CD4-positive, alpha-beta T cell (primary cell): ENCODE results near the gene MAMSTR. TPM values are rescaled to one million over a fixed set of nuclear protein-coding genes. Genes with fewer than 3 reads are reported as not detected.
A peak's percentile ranks its signal among the peaks of the same experiment; 100 is the strongest.

ENCODE experiments used
- ATAC-seq: fragments of 200-7000 bp; cut with Tn5 transposase; one replicate; pipeline ENCODE4 v1.10.0; 2022; ENCODE audit warnings: mild to moderate bottlenecking; ENCODE audit not compliant: poor library complexity
- CTCF ChIA-PET: fragments of 350-600 bp; sonication (Branson Sonifier 250); formaldehyde crosslinking; loops from one replicate; lab custom pipeline; 2021; ENCODE audit warnings: antibody characterized with exemption, inconsistent platforms; lab: Charles Lee
- POLR2A ChIA-PET: fragments of 350-600 bp; sonication (Branson Sonifier 250); formaldehyde crosslinking; loops from one replicate; lab custom pipeline; 2021; ENCODE audit warnings: antibody characterized with exemption, inconsistent platforms; lab: Charles Lee
- DNase-seq, 14 experiments: peaks; one replicate each; pipeline ENCODE4 v3.0.0-alpha.2; 2013 to 2020; ENCODE audit warnings: mixed read lengths in 2 of 14
- H3K27ac ChIP-seq, 2 donors: one replicate each; pipeline versions ENCODE4 v1.5.1 to v1.7.0; 2013; ENCODE audit warnings: low read length in 2 of 2, low read depth in 1 of 2, mild to moderate bottlenecking in 1 of 2
- H3K27me3 ChIP-seq, 2 experiments: 1 replicate in 1 of 2; 2 replicates in 1 of 2; pipeline versions ENCODE4 v1.6.1 to v1.7.0; 2013; ENCODE audit warnings: low read length in 2 of 2, control low read depth in 1 of 2, mild to moderate bottlenecking in 1 of 2, moderate library complexity in 1 of 2; ENCODE audit not compliant: insufficient read depth in 2 of 2, control insufficient read depth in 1 of 2
- H3K36me3 ChIP-seq: one replicate; pipeline ENCODE4 v1.6.1; 2013; ENCODE audit warnings: low read length, control low read depth; ENCODE audit not compliant: insufficient read depth
- H3K4me1 ChIP-seq: one replicate; pipeline ENCODE4 v1.6.1; 2013; ENCODE audit warnings: low read length, control low read depth; ENCODE audit not compliant: insufficient read depth
- H3K4me3 ChIP-seq: one replicate; pipeline ENCODE4 v1.5.1; 2013; ENCODE audit warnings: mild to moderate bottlenecking, low read length, moderate library complexity
- H3K9me3 ChIP-seq, 2 experiments: 1 replicate in 1 of 2; 2 replicates in 1 of 2; pipeline versions ENCODE4 v1.6.1 to v1.7.0; 2013; ENCODE audit warnings: low read length in 2 of 2, mild to moderate bottlenecking in 2 of 2, control low read depth in 1 of 2, moderate library complexity in 1 of 2; ENCODE audit not compliant: control insufficient read depth in 1 of 2, insufficient read depth in 1 of 2
- H3K27ac Mint-ChIP-seq: one replicate; pipeline ENCODE4 v1.8.0; 2020; ENCODE audit warnings: mixed read lengths
- H3K27me3 Mint-ChIP-seq: one replicate; pipeline ENCODE4 v1.8.0; 2021; ENCODE audit warnings: mixed read lengths
- H3K36me3 Mint-ChIP-seq: one replicate; pipeline ENCODE4 v1.8.0; 2021; ENCODE audit warnings: low read depth, mixed read lengths
- H3K4me1 Mint-ChIP-seq: one replicate; pipeline ENCODE4 v1.8.0; 2021; ENCODE audit warnings: low read depth, mixed read lengths
- H3K4me3 Mint-ChIP-seq: one replicate; pipeline ENCODE4 v1.8.0; 2020; ENCODE audit warnings: mild to moderate bottlenecking, mixed read lengths
- H3K9me3 Mint-ChIP-seq: one replicate; pipeline ENCODE4 v1.8.0; 2020; ENCODE audit warnings: mixed read lengths
- intact Hi-C, 2 experiments: fragments of 100-400 bp; cut with DNase I in 1 of 2; cut with micrococcal nuclease in 1 of 2; formaldehyde crosslinking; loops; one replicate each; pipeline versions ENCODE4 v1.15.1 to v1.9.0; 2023 to 2025; cut with DNase I, micrococcal nuclease
- total RNA-seq, 174 experiments: library from RNA in 2 of 174; stranded (reverse) in 2 of 174; gene quantifications; one replicate each; pipeline ENCODE4 v1.2.3 and lab custom pipeline; 2021 to 2026
- TF ChIP-seq, protein P1 (sequence below): fragments of 200-600 bp; IDR thresholded peaks from one replicate; pipeline ENCODE4 v1.8.0; 2022; ENCODE audit warnings: antibody characterized with exemption, mild to moderate bottlenecking

The MAMSTR gene
- total RNA-seq, 2 experiments from 2014 or later, result 0.47 to 0.50 TPM

GRCh38 chr19:48669903-48670668 is 49.4 kb downstream of the MAMSTR start:
- TF ChIP-seq, protein P1, sequence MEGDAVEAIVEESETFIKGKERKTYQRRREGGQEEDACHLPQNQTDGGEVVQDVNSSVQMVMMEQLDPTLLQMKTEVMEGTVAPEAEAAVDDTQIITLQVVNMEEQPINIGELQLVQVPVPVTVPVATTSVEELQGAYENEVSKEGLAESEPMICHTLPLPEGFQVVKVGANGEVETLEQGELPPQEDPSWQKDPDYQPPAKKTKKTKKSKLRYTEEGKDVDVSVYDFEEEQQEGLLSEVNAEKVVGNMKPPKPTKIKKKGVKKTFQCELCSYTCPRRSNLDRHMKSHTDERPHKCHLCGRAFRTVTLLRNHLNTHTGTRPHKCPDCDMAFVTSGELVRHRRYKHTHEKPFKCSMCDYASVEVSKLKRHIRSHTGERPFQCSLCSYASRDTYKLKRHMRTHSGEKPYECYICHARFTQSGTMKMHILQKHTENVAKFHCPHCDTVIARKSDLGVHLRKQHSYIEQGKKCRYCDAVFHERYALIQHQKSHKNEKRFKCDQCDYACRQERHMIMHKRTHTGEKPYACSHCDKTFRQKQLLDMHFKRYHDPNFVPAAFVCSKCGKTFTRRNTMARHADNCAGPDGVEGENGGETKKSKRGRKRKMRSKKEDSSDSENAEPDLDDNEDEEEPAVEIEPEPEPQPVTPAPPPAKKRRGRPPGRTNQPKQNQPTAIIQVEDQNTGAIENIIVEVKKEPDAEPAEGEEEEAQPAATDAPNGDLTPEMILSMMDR, result no peak
- no peak for ATAC-seq
- peaks cover 2% of the 10 kb centered on the region for H3K4me1 ChIP-seq
- peaks cover 1% of the 10 kb centered on the region for H3K4me1 Mint-ChIP-seq
- H3K27me3 ChIP-seq, result no peaks in the 10 kb centered on the region
- H3K9me3 ChIP-seq, result no peaks in the 10 kb centered on the region
- H3K36me3 Mint-ChIP-seq, result no peaks in the 10 kb centered on the region
- no peak overlapping the region for H3K4me3 Mint-ChIP-seq
- ChIA-PET POLR2A (no interaction called here), CTCF (no interaction called here)
- no peak overlapping the region for H3K4me3 ChIP-seq
- no peak for DNase-seq
- no peaks in the 10 kb centered on the region for H3K27me3 Mint-ChIP-seq
- no peaks in the 10 kb centered on the region for H3K36me3 ChIP-seq
- intact Hi-C loops, result no loop called here
- H3K27ac Mint-ChIP-seq, result no peak overlapping the region
- H3K9me3 Mint-ChIP-seq, result no peaks in the 10 kb centered on the region
- H3K27ac ChIP-seq, result no peak overlapping the region

DNA sequence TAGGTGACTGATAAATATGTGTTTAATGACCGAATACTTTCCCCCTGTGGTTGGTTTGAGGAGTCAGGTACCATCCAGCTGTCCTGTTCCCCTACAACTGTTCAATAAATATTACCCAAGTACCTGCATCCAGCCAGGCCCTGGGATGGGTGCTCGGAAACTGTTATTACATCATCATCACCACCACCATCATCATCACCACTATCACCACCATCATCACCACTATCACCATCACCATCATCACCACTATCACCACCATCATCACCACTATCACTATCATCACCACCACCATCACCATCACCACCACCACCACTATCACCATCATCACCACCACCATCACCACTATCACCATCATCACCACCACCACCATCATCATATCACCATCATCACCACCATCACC is 50.8 kb downstream of the MAMSTR start:
- ATAC-seq (no peak), DNase-seq (no peak)
- Mint-ChIP-seq H3K4me1 (no peaks in the 10 kb centered on the region), H3K4me3 (no peak overlapping the region), H3K36me3 (no peaks in the 10 kb centered on the region), H3K9me3 (no peaks in the 10 kb centered on the region), H3K27me3 (no peaks in the 10 kb centered on the region), H3K27ac (no peak overlapping the region)
- Histone ChIP-seq H3K27me3 (no peaks in the 10 kb centered on the region), H3K9me3 (no peaks in the 10 kb centered on the region), H3K27ac (peak overlapping the region in 1 of 2 donors; percentile 29), H3K4me3 (no peak overlapping the region), H3K4me1 (no peaks in the 10 kb centered on the region), H3K36me3 (no peaks in the 10 kb centered on the region)
- ChIA-PET POLR2A (no interaction called here), CTCF (no interaction called here)
- TF ChIP-seq, protein P1, result no peak
- intact Hi-C loops, result no loop called here

DNA sequence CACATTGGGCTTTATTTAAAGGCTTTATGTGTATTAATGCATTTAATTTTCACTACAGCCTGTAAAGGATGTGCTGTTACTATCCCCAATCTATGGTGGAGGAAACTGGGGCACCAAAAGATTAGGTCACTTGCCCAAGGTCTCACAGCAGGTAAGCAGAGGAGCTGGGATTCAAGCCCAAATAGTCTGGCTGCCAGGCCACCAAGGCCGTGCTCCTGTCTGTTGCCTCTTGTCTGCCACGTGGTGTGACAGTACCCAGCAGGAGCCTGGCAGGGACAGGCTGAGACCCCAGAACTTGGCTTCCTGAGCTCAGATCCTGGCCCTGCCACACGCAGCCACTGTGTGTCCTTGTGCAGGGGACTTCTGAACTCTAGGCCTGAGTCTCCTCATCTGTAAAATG is 51.2 kb downstream of the MAMSTR start:
- H3K4me3 Mint-ChIP-seq, result no peak overlapping the region
- H3K36me3 ChIP-seq, result no peaks in the 10 kb centered on the region
- CTCF ChIA-PET, result no interaction called here
- H3K27me3 ChIP-seq, result no peaks in the 10 kb centered on the region
- peak overlapping the region in 1 of 2 donors; percentile 29 for H3K27ac ChIP-seq
- DNase-seq (no peak), ATAC-seq (no peak)
- H3K9me3 ChIP-seq, result no peaks in the 10 kb centered on the region
- TF ChIP-seq, protein P1, result no peak
- H3K27me3 Mint-ChIP-seq, result no peaks in the 10 kb centered on the region
- no peaks in the 10 kb centered on the region for H3K4me1 ChIP-seq
- POLR2A ChIA-PET, result no interaction called here
- no peaks in the 10 kb centered on the region for H3K4me1 Mint-ChIP-seq
- H3K27ac Mint-ChIP-seq, result no peak overlapping the region
- no peaks in the 10 kb centered on the region for H3K36me3 Mint-ChIP-seq
- intact Hi-C loops, result no loop called here
- H3K9me3 Mint-ChIP-seq, result no peaks in the 10 kb centered on the region
- no peak overlapping the region for H3K4me3 ChIP-seq
